ENCODE measurements around the gene COX10.

The COX10 gene

DNA sequence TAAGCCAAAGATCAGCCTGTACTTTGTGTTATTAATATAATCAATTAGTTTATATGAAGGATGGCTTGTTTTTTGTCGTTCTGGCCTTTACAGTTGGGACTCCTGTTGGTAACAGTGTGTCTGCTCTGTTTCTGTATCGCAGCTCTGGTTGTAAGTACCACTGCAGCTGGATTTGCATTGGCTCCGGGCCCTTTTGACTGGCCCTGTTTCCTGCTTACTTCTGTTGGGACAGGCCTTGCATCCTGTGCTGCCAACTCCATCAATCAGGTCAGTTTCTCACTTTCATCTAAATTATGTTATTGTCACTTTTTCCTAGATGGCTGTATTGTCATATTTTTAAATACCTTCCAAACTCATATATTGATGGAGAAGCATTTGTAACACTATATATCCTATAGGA lies 32.7 kb downstream of the COX10 start:
- H3K27ac ChIP-seq: no peak overlapping the region
- no peaks in the 10 kb centered on the region for H3K36me3 ChIP-seq (replicated peaks)
- DNase-seq: no peak
- TF ChIP-seq, protein P1, sequence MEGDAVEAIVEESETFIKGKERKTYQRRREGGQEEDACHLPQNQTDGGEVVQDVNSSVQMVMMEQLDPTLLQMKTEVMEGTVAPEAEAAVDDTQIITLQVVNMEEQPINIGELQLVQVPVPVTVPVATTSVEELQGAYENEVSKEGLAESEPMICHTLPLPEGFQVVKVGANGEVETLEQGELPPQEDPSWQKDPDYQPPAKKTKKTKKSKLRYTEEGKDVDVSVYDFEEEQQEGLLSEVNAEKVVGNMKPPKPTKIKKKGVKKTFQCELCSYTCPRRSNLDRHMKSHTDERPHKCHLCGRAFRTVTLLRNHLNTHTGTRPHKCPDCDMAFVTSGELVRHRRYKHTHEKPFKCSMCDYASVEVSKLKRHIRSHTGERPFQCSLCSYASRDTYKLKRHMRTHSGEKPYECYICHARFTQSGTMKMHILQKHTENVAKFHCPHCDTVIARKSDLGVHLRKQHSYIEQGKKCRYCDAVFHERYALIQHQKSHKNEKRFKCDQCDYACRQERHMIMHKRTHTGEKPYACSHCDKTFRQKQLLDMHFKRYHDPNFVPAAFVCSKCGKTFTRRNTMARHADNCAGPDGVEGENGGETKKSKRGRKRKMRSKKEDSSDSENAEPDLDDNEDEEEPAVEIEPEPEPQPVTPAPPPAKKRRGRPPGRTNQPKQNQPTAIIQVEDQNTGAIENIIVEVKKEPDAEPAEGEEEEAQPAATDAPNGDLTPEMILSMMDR (IDR thresholded peaks at IDR 0.05; ENCODE audit: low read depth, low read length, missing control alignments): no peak
- in situ Hi-C loops (cut with HindIII; ENCODE audit: low pct_ligation_motif_present, low sequenced_read_pairs): no loop called here
- no peaks in the 10 kb centered on the region for H3K27me3 ChIP-seq (replicated peaks)
- no peak overlapping the region for H3K4me3 ChIP-seq (ENCODE audit: low read depth, low read length)

DNA sequence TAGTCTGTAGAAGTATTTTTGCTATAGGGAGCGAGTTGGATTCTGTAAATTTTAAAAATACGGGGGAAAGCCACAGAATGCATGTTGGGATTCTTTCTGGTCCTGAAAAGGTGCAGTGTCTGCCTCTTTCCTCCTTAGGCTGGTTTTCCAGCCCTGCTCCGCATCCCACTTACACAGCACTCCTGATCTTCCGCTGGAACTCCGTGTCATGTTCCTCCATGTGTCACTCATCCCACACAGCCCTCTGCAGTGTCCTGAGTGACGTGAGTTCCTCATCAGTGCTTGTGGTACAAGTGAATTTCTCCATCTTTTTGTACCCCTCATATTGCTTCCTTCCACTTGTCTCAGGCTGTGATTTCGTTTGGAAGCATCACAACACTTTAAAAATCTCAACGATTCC lies 34.5 kb downstream of the COX10 start:
- H3K4me3 ChIP-seq (ENCODE audit: low read depth, low read length): no peak overlapping the region
- in situ Hi-C loops (cut with HindIII; ENCODE audit: low pct_ligation_motif_present, low sequenced_read_pairs): no loop called here

DNA sequence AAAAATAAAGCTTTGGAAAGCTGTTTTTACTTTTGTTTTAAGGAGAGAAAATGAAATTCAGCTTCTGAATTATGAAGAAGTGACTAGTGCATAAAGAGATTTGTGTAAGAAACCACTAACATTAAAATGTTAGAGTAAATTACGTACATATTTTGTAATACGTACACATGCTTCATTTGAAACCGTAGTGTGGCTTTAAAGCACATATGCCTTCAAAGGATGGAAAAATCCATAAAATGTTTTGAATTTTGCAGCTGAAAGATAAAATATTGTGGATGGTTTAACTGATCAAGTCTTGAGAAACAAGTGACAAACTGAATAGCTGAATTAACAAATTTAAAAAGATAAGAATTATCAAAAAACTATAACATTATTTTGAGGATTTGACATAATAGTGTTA lies 35.4 kb downstream of the COX10 start:
- no peak for DNase-seq
- TF ChIP-seq, protein P1 (IDR thresholded peaks at IDR 0.05; ENCODE audit: low read depth, low read length, missing control alignments): no peak
- Histone ChIP-seq H3K27ac (no peak overlapping the region), H3K27me3 (replicated peaks) (no peaks in the 10 kb centered on the region), H3K36me3 (replicated peaks) (no peaks in the 10 kb centered on the region), H3K4me3 (ENCODE audit: low read depth, low read length) (no peak overlapping the region)
- in situ Hi-C loops (cut with HindIII; ENCODE audit: low pct_ligation_motif_present, low sequenced_read_pairs): no loop called here

More for the DNA sequence above, 34.5 kb downstream of the COX10 start:
- H3K27ac ChIP-seq: no peak overlapping the region
- TF ChIP-seq, protein P1 (IDR thresholded peaks at IDR 0.05; ENCODE audit: low read depth, low read length, missing control alignments): no peak
- no peaks in the 10 kb centered on the region for H3K36me3 ChIP-seq (replicated peaks)
- no peak for DNase-seq
- no peaks in the 10 kb centered on the region for H3K27me3 ChIP-seq (replicated peaks)

DNA sequence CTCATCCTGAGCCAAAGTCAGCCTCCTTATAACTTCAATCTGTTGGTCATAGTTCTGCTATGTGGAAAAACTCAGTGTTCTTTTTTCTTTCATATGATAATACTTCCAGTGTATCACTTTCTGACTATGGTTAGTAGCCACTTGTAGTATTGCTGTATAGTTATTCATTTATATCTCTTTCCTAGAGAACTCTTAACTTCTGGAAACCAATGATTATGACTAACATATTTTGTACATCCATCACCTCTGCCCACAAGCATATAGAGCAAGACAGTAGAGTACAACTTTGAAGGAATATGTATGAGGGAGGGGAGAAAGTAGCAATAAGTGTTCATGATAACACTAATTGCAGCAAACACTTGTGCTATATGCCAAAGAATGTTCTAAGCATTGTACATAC lies 38.6 kb downstream of the COX10 start:
- no peak overlapping the region for H3K4me3 ChIP-seq (ENCODE audit: low read depth, low read length)
- in situ Hi-C loops (cut with HindIII; ENCODE audit: low pct_ligation_motif_present, low sequenced_read_pairs): no loop called here
- H3K36me3 ChIP-seq (replicated peaks): no peaks in the 10 kb centered on the region
- TF ChIP-seq, protein P1 (IDR thresholded peaks at IDR 0.05; ENCODE audit: low read depth, low read length, missing control alignments): no peak
- DNase-seq: no peak
- no peak overlapping the region for H3K27ac ChIP-seq
- H3K27me3 ChIP-seq (replicated peaks): no peaks in the 10 kb centered on the region

DNA sequence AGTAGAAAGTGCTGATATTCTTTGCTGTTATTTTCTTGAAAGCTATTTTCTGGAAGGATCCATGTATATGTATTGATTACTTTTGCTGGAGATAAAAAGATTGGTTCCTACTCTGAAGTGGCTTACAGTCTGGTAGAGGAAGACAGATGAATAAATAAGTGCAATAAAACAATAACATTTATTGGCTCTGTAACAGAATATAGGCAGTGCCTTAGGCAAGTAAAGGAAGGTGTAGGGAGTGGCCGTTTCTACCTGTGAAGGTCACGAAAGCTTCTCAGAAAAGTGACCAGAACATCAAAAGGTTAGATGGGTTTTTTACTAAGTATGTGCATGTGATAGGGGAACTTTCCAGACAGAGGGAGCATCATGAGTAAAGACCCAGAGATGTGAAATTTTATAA lies 43.1 kb downstream of the COX10 start:
- no peak overlapping the region for H3K27ac ChIP-seq
- in situ Hi-C loops (cut with HindIII; ENCODE audit: low pct_ligation_motif_present, low sequenced_read_pairs): no loop called here
- no peak overlapping the region for H3K4me3 ChIP-seq (ENCODE audit: low read depth, low read length)
- TF ChIP-seq, protein P1 (IDR thresholded peaks at IDR 0.05; ENCODE audit: low read depth, low read length, missing control alignments): no peak
- no peaks in the 10 kb centered on the region for H3K36me3 ChIP-seq (replicated peaks)
- no peak for DNase-seq
- H3K27me3 ChIP-seq (replicated peaks): no peaks in the 10 kb centered on the region

DNA sequence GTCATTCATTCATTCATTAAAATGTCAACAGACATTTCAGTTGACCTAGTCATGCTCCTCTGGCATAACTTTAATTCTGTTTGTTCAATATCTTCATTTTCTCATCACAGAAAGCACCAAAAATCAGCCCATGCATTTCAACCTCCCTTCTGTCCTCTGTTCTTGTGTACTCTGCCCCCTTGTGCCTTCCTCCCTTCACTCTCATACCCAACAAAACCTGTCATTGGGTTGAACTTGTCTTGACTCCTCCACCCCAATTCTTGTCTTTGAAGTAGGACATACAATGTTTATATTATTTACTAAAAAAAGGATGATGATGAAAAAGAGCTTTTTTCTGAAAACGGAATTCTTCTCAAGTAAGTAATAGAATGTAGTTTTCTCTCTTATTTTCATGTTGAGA lies 43.8 kb downstream of the COX10 start:
- TF ChIP-seq, protein P1 (IDR thresholded peaks at IDR 0.05; ENCODE audit: low read depth, low read length, missing control alignments): no peak
- in situ Hi-C loops (cut with HindIII; ENCODE audit: low pct_ligation_motif_present, low sequenced_read_pairs): no loop called here

More for the DNA sequence above, 43.8 kb downstream of the COX10 start:
- H3K27ac ChIP-seq: no peak overlapping the region
- no peaks in the 10 kb centered on the region for H3K36me3 ChIP-seq (replicated peaks)
- DNase-seq: no peak
- H3K27me3 ChIP-seq (replicated peaks): no peaks in the 10 kb centered on the region
- no peak overlapping the region for H3K4me3 ChIP-seq (ENCODE audit: low read depth, low read length)
